ENCODE data around the gene PLEKHM3. TPM values are rescaled to one million over a fixed set of nuclear protein-coding genes. Genes with fewer than 3 reads are reported as not detected.
A peak's percentile ranks its signal among the peaks of the same experiment; 100 is the strongest.

The PLEKHM3 gene
- total and polyA plus RNA-seq, 2 of the 13 experiments (the other 11 are each of a cell fraction or from before 2014, with no cell fraction given), result 4.5 to 4.7 TPM

GRCh38 chr2:207782238-207783030 lies 242.9 kb downstream of the PLEKHM3 start (continued):
- TF ChIP-seq MLXIP (CRISPR knock-in tag; IDR thresholded peaks at IDR 0.05; ENCODE audit: borderline replicate concordance) (no peak), ZNF792 (CRISPR knock-in tag; IDR thresholded peaks at IDR 0.05) (peak; percentile 76; the same call in 1 of the 2 replicates), CTCF (CRISPR knock-in tag; IDR thresholded peaks at IDR 0.05) (peak; percentile 13; the same call in 1 of the 2 replicates), TSC22D2 (CRISPR knock-in tag; IDR thresholded peaks at IDR 0.05; ENCODE audit: borderline replicate concordance) (no peak), SRY (CRISPR knock-in tag; IDR thresholded peaks at IDR 0.05) (no peak), ZGPAT (CRISPR knock-in tag; IDR thresholded peaks at IDR 0.05) (peak; percentile 61), ZNF660 (CRISPR knock-in tag; IDR thresholded peaks at IDR 0.05; ENCODE audit: borderline replicate concordance, low read depth) (no peak), PHF21A (CRISPR knock-in tag; IDR thresholded peaks at IDR 0.05) (no peak), FIP1L1 (IDR thresholded peaks at IDR 0.05; ENCODE audit: borderline replicate concordance, insufficient read depth, low read depth, low read length) (no peak), ZNF18 (CRISPR knock-in tag; IDR thresholded peaks at IDR 0.05; ENCODE audit: insufficient replicate concordance) (no peak), ZNF10 (CRISPR knock-in tag; IDR thresholded peaks at IDR 0.05; ENCODE audit: borderline replicate concordance, low read depth) (no peak), ELF4 (CRISPR knock-in tag; IDR thresholded peaks at IDR 0.05; ENCODE audit: borderline replicate concordance) (no peak), DPF2 (CRISPR knock-in tag; IDR thresholded peaks at IDR 0.05; ENCODE audit: borderline replicate concordance, low read depth) (peak; percentile 78), NCOA2 (CRISPR knock-in tag; IDR thresholded peaks at IDR 0.05) (peak; percentile 66), ZSCAN25 (CRISPR knock-in tag; IDR thresholded peaks at IDR 0.05) (no peak), ZNF317 (CRISPR knock-in tag; IDR thresholded peaks at IDR 0.05) (no peak), XRCC5 (optimal IDR thresholded peaks at IDR 0.05; ENCODE audit: low read length) (peak; percentile 94), ZNF256 (CRISPR knock-in tag; conservative IDR thresholded peaks at IDR 0.05) (no peak), IRX3 (CRISPR knock-in tag; IDR thresholded peaks at IDR 0.05; ENCODE audit: borderline replicate concordance, low read depth) (no peak), MATR3 (CRISPR knock-in tag; IDR thresholded peaks at IDR 0.05) (no peak), IRF1 (CRISPR knock-in tag; IDR thresholded peaks at IDR 0.05; ENCODE audit: low read depth) (no peak)

Measured in HepG2 (cell line).